Measurements from ENCODE around the gene COLEC11. TPM values are rescaled to one million over a fixed set of nuclear protein-coding genes. Genes with fewer than 3 reads are reported as not detected.
A peak's percentile ranks its signal among the peaks of the same experiment; 100 is the strongest.

The COLEC11 gene
- total and polyA plus RNA-seq, 9 donors = 16.7 to 187 (median 59.9) TPM

- peaks cover 23% of the 10 kb centered on the region for H3K4me1 ChIP-seq (ENCODE audit: insufficient read depth)
- intact Hi-C loops (cut with DNase I) = no loop called here
- H3K27ac ChIP-seq = no peak overlapping the region
- DNase-seq = peak in 1 of 5 donors; percentile 9
- no peaks in the 10 kb centered on the region for H3K36me3 ChIP-seq
- 85 to 88% (median 88%) methylated on average over 11 of the region's 11 CpGs for WGBS, 3 donors
- no peak overlapping the region for H3K4me3 ChIP-seq
- H3K27me3 ChIP-seq = no peaks in the 10 kb centered on the region
- no peaks in the 10 kb centered on the region for H3K9me3 ChIP-seq
- TF ChIP-seq POLR2A (IDR thresholded peaks at IDR 0.05) (no peak), EP300 (IDR thresholded peaks at IDR 0.05) (no peak), CTCF (IDR thresholded peaks at IDR 0.05) (no peak)
These were observed 5.4 kb downstream of the COLEC11 start for GRCh38 chr2:3600256-3600855.

GRCh38 chr2:3601561-3602271 lies 6.8 kb downstream of the COLEC11 start:
- no peak for TF ChIP-seq EP300 (IDR thresholded peaks at IDR 0.05)
- no peak for TF ChIP-seq CTCF (IDR thresholded peaks at IDR 0.05)
- TF ChIP-seq POLR2A (IDR thresholded peaks at IDR 0.05) = no peak
- Histone ChIP-seq H3K27me3 (no peaks in the 10 kb centered on the region), H3K4me3 (no peak overlapping the region), H3K9me3 (no peaks in the 10 kb centered on the region), H3K4me1 (ENCODE audit: insufficient read depth) (peaks cover 21% of the 10 kb centered on the region), H3K36me3 (no peaks in the 10 kb centered on the region), H3K27ac (no peak overlapping the region)
- WGBS, 3 donors = 75 to 79% (median 77%) methylated on average over 19 to 22 of the region's 22 CpGs
- peak in 2 of 5 donors; percentile 19 to 30 for DNase-seq
- intact Hi-C loops (cut with DNase I) = no loop called here

GRCh38 chr2:3602553-3603339 lies 7.8 kb downstream of the COLEC11 start:
- H3K4me1 ChIP-seq (ENCODE audit: insufficient read depth) = peaks cover 17% of the 10 kb centered on the region
- intact Hi-C loops (cut with DNase I) = no loop called here
- no peak overlapping the region for H3K27ac ChIP-seq
- H3K27me3 ChIP-seq = no peaks in the 10 kb centered on the region
- TF ChIP-seq POLR2A (IDR thresholded peaks at IDR 0.05) = no peak
- no peak for TF ChIP-seq EP300 (IDR thresholded peaks at IDR 0.05)
- TF ChIP-seq CTCF (IDR thresholded peaks at IDR 0.05) = no peak
- DNase-seq = peak in 1 of 5 donors; percentile 17
- no peaks in the 10 kb centered on the region for H3K9me3 ChIP-seq
- H3K36me3 ChIP-seq = no peaks in the 10 kb centered on the region
- WGBS, 3 donors = 87 to 91% (median 90%) methylated on average over 25 of the region's 25 CpGs
- H3K4me3 ChIP-seq = no peak overlapping the region

GRCh38 chr2:3603536-3604206 lies 8.8 kb downstream of the COLEC11 start:
- Histone ChIP-seq H3K4me1 (ENCODE audit: insufficient read depth) (peaks cover 16% of the 10 kb centered on the region), H3K27me3 (no peaks in the 10 kb centered on the region), H3K4me3 (no peak overlapping the region), H3K27ac (no peak overlapping the region), H3K36me3 (no peaks in the 10 kb centered on the region), H3K9me3 (no peaks in the 10 kb centered on the region)
- TF ChIP-seq POLR2A (IDR thresholded peaks at IDR 0.05) (no peak), EP300 (IDR thresholded peaks at IDR 0.05) (no peak), CTCF (IDR thresholded peaks at IDR 0.05) (no peak)
- WGBS, 3 donors = 84 to 85% (median 84%) methylated on average over 19 of the region's 19 CpGs
- intact Hi-C loops (cut with DNase I) = no loop called here
- DNase-seq = peak in 1 of 5 donors; percentile 17
